MM.1S (cell line): ENCODE data around the gene ICA1L.

ENCODE experiments used
- DNase-seq: peaks from one replicate; pipeline ENCODE4 v3.0.0-alpha.2; 2015
- H2AFZ ChIP-seq: fragments of 300-600 bp; sonication (generic); 2 replicates; pipeline ENCODE4 v1.6.0; 2016; ENCODE audit warnings: antibody characterized with exemption, low read length
- H3F3A ChIP-seq: fragments of 300-600 bp; sonication (generic); 2 replicates; pipeline ENCODE4 v1.6.1; 2016; ENCODE audit warnings: mild to moderate bottlenecking, antibody characterized with exemption, low read length, moderate library complexity, mixed read lengths; ENCODE audit not compliant: insufficient read depth
- H3K27ac ChIP-seq: fragments of 300-600 bp; sonication (generic); 2 replicates; pipeline ENCODE4 v1.5.1; 2016; ENCODE audit warnings: mild to moderate bottlenecking, low read length
- H3K27me3 ChIP-seq: fragments of 300-600 bp; sonication (generic); replicated peaks from 2 replicates; pipeline ENCODE4 v1.6.0; 2016; ENCODE audit warnings: low read length; ENCODE audit not compliant: insufficient read depth
- H3K36me3 ChIP-seq: fragments of 300-600 bp; sonication (generic); replicated peaks from 2 replicates; pipeline ENCODE4 v1.6.1; 2016; ENCODE audit warnings: mild to moderate bottlenecking, low read length, mixed read lengths; ENCODE audit not compliant: insufficient read depth
- H3K4me1 ChIP-seq: fragments of 300-600 bp; sonication (generic); 2 replicates; pipeline ENCODE4 v1.6.1; 2016; ENCODE audit warnings: low read length, mixed read lengths
- H3K4me2 ChIP-seq: fragments of 300-600 bp; sonication (generic); 2 replicates; pipeline ENCODE4 v1.6.0; 2016; ENCODE audit warnings: low read depth, low read length
- H3K4me3 ChIP-seq: fragments of 300-600 bp; sonication (generic); 2 replicates; pipeline ENCODE4 v1.5.1; 2016; ENCODE audit warnings: low read length, mixed read lengths
- H3K79me2 ChIP-seq: fragments of 300-600 bp; sonication (generic); 2 replicates; pipeline ENCODE4 v1.6.1; 2016; ENCODE audit warnings: mixed run types, low read length, mixed read lengths
- H3K9ac ChIP-seq: fragments of 300-600 bp; sonication (generic); 2 replicates; pipeline ENCODE4 v1.6.1; 2016; ENCODE audit warnings: low read length, mixed read lengths
- H3K9me2 ChIP-seq: fragments of 300-600 bp; sonication (generic); replicated peaks from 2 replicates; pipeline ENCODE4 v1.6.1; 2016; ENCODE audit warnings: mild to moderate bottlenecking, low read length, mixed read lengths; ENCODE audit not compliant: insufficient read depth
- H3K9me3 ChIP-seq: fragments of 300-600 bp; sonication (generic); replicated peaks from 2 replicates; pipeline ENCODE4 v1.6.1; 2016; ENCODE audit warnings: mild to moderate bottlenecking, low read length, mixed read lengths; ENCODE audit not compliant: insufficient read depth
- H4K20me1 ChIP-seq: fragments of 300-600 bp; sonication (generic); 2 replicates; pipeline ENCODE4 v1.6.1; 2016; ENCODE audit warnings: mild to moderate bottlenecking, low read length, moderate library complexity, mixed read lengths; ENCODE audit not compliant: insufficient read depth
- CTCF ChIP-seq: fragments of 300-600 bp; sonication (generic); IDR thresholded peaks from 2 replicates; pipeline ENCODE4 v1.5.1; 2016; ENCODE audit warnings: antibody characterized with exemption, low read length, mixed read lengths
- EZH2 ChIP-seq: fragments of 300-600 bp; sonication (generic); optimal IDR thresholded peaks from 2 replicates; pipeline ENCODE3; 2017; ENCODE audit warnings: low read depth, mild to moderate bottlenecking, antibody characterized with exemption, low read length, mixed read lengths
- EZH2phosphoT487 ChIP-seq: fragments of 300-600 bp; sonication (generic); IDR thresholded peaks from 2 replicates; pipeline ENCODE4 v1.6.1; 2018; ENCODE audit warnings: antibody characterized with exemption, low read length

The ICA1L gene

GRCh38 chr2:202771336-202771735 lies 100.2 kb downstream of the ICA1L start:
- TF ChIP-seq EZH2: no peak
- no peak for TF ChIP-seq CTCF
- no peak for TF ChIP-seq EZH2phosphoT487
- H3K79me2 ChIP-seq: no peaks in the 10 kb centered on the region
- H3K36me3 ChIP-seq: no peaks in the 10 kb centered on the region
- no peaks in the 10 kb centered on the region for H3K4me1 ChIP-seq
- H2AFZ ChIP-seq: no peak overlapping the region
- H3K9ac ChIP-seq: no peak overlapping the region
- DNase-seq: no peak
- no peaks in the 10 kb centered on the region for H4K20me1 ChIP-seq
- no peak overlapping the region for H3K4me3 ChIP-seq
- no peaks in the 10 kb centered on the region for H3K9me3 ChIP-seq
- H3K27me3 ChIP-seq: no peaks in the 10 kb centered on the region
- no peaks in the 10 kb centered on the region for H3K9me2 ChIP-seq
- H3K4me2 ChIP-seq: no peak overlapping the region
- no peaks in the 10 kb centered on the region for H3F3A ChIP-seq
- H3K27ac ChIP-seq: no peak overlapping the region

- no peak overlapping the region for H3K9ac ChIP-seq
Measured at GRCh38 chr2:202769201-202769600, 102.4 kb downstream of the ICA1L start.

GRCh38 chr2:202768273-202768672 lies 103.3 kb downstream of the ICA1L start:
- H3K79me2 ChIP-seq: no peaks in the 10 kb centered on the region
- TF ChIP-seq CTCF (no peak), EZH2phosphoT487 (no peak), EZH2 (no peak)
- no peaks in the 10 kb centered on the region for H3K4me1 ChIP-seq
- H3K9me3 ChIP-seq: no peaks in the 10 kb centered on the region
- no peaks in the 10 kb centered on the region for H3K9me2 ChIP-seq
- no peak overlapping the region for H3K4me2 ChIP-seq
- H3K4me3 ChIP-seq: no peak overlapping the region
- H3K27ac ChIP-seq: no peak overlapping the region
- H3F3A ChIP-seq: no peaks in the 10 kb centered on the region
- no peak overlapping the region for H2AFZ ChIP-seq
- H3K9ac ChIP-seq: no peak overlapping the region
- no peaks in the 10 kb centered on the region for H3K27me3 ChIP-seq
- DNase-seq: no peak
- H3K36me3 ChIP-seq: no peaks in the 10 kb centered on the region
- H4K20me1 ChIP-seq: no peaks in the 10 kb centered on the region

More at GRCh38 chr2:202769201-202769600, 102.4 kb downstream of the ICA1L start:
- Histone ChIP-seq H3K9me2 (no peaks in the 10 kb centered on the region), H4K20me1 (no peaks in the 10 kb centered on the region), H3K4me1 (no peaks in the 10 kb centered on the region), H3K4me3 (no peak overlapping the region), H3K36me3 (no peaks in the 10 kb centered on the region), H3K9me3 (no peaks in the 10 kb centered on the region), H3K27me3 (no peaks in the 10 kb centered on the region), H3K4me2 (no peak overlapping the region), H2AFZ (no peak overlapping the region), H3K79me2 (no peaks in the 10 kb centered on the region), H3F3A (no peaks in the 10 kb centered on the region), H3K27ac (no peak overlapping the region)
- DNase-seq: no peak
- TF ChIP-seq EZH2: no peak
- TF ChIP-seq CTCF: no peak
- no peak for TF ChIP-seq EZH2phosphoT487
